DND-41 (cell line): ENCODE data around the gene ESF1.

Experiments
- CTCF ChIP-seq: IDR thresholded peaks from 2 replicates; pipeline ENCODE4 v1.5.1; 2012; ENCODE audit warnings: borderline replicate concordance, low read length, moderate library complexity, mild to moderate bottlenecking; ENCODE audit not compliant: poor library complexity, severe bottlenecking; ENCODE audit errors: extremely low read depth
- EZH2 ChIP-seq: IDR thresholded peaks from 3 replicates; pipeline ENCODE4 v1.6.1; 2012; ENCODE audit warnings: borderline replicate concordance, low read depth, mild to moderate bottlenecking, moderate library complexity, low read length, inconsistent platforms; ENCODE audit not compliant: severe bottlenecking

- TF ChIP-seq CTCF (no peak), EZH2 (no peak)
Measured at GRCh38 chr20:13671916-13672378, 112.8 kb downstream of the ESF1 start.
